Measurements from ENCODE around the gene HNRNPC. TPM values are rescaled to one million over a fixed set of nuclear protein-coding genes. Genes with fewer than 3 reads are reported as not detected.
"Not testable (repeated sequence)": the region's sequence is repeated elsewhere in the genome, so short reads cannot be mapped to it uniquely, and the experiment has no call there.

HNRNPC gene
- polyA plus RNA-seq, 1 donor = 668 TPM

GRCh38 chr14:21278632-21279031 is 9.4 kb upstream of the HNRNPC start:
- DNase-seq = no peak
- no peaks in the 10 kb centered on the region for H3K9me3 ChIP-seq (ENCODE audit: control insufficient read depth, low read depth, low read length)
- no peaks in the 10 kb centered on the region for H3K4me1 ChIP-seq (ENCODE audit: control insufficient read depth, insufficient read depth, low read length)
- no peak overlapping the region for H3K4me3 ChIP-seq (ENCODE audit: low read length)
- no peaks in the 10 kb centered on the region for H3K27me3 ChIP-seq (ENCODE audit: control insufficient read depth, insufficient read depth, low read length)
- H3K36me3 ChIP-seq (ENCODE audit: control insufficient read depth, insufficient read depth, low read length) = no peaks in the 10 kb centered on the region
- no CpG with 5 or more reads among the region's 4 CpGs for WGBS (ENCODE audit: insufficient coverage, low lambda C conversion rate)
- no peak overlapping the region for H3K27ac ChIP-seq (ENCODE audit: low read length)

- 67% methylated on average over 1 of the region's 9 CpGs for WGBS (ENCODE audit: insufficient coverage, low lambda C conversion rate)
- DNase-seq = no peak
Observed at GRCh38 chr14:21275261-21275858, 6.1 kb upstream of the HNRNPC start.

GRCh38 chr14:21272661-21273060 is 3.4 kb upstream of the HNRNPC start:
- WGBS (ENCODE audit: insufficient coverage, low lambda C conversion rate) = 94% methylated on average over 6 of the region's 17 CpGs
- not testable (repeated sequence) for DNase-seq; H3K4me3 ChIP-seq (ENCODE audit: low read length); H3K27me3 ChIP-seq (ENCODE audit: control insufficient read depth, insufficient read depth, low read length); H3K9me3 ChIP-seq (ENCODE audit: control insufficient read depth, low read depth, low read length); H3K4me1 ChIP-seq (ENCODE audit: control insufficient read depth, insufficient read depth, low read length); H3K27ac ChIP-seq (ENCODE audit: low read length); H3K36me3 ChIP-seq (ENCODE audit: control insufficient read depth, insufficient read depth, low read length)

More at GRCh38 chr14:21275261-21275858, 6.1 kb upstream of the HNRNPC start:
- H3K36me3 ChIP-seq (ENCODE audit: control insufficient read depth, insufficient read depth, low read length) = no peaks in the 10 kb centered on the region
- no peaks in the 10 kb centered on the region for H3K27me3 ChIP-seq (ENCODE audit: control insufficient read depth, insufficient read depth, low read length)
- no peak overlapping the region for H3K27ac ChIP-seq (ENCODE audit: low read length)
- H3K4me1 ChIP-seq (ENCODE audit: control insufficient read depth, insufficient read depth, low read length) = no peaks in the 10 kb centered on the region
- H3K9me3 ChIP-seq (ENCODE audit: control insufficient read depth, low read depth, low read length) = no peaks in the 10 kb centered on the region
- H3K4me3 ChIP-seq (ENCODE audit: low read length) = no peak overlapping the region

- peak; percentile 57 to 66 for DNase-seq
- no peaks in the 10 kb centered on the region for H3K9me3 ChIP-seq (ENCODE audit: control insufficient read depth, low read depth, low read length)
- H3K4me1 ChIP-seq (ENCODE audit: control insufficient read depth, insufficient read depth, low read length) = peaks cover 8% of the 10 kb centered on the region
- H3K27ac ChIP-seq (ENCODE audit: low read length) = peak overlapping the region; percentile 94
- WGBS (ENCODE audit: insufficient coverage, low lambda C conversion rate) = no CpG with 5 or more reads among the region's 24 CpGs
- no peaks in the 10 kb centered on the region for H3K27me3 ChIP-seq (ENCODE audit: control insufficient read depth, insufficient read depth, low read length)
- H3K36me3 ChIP-seq (ENCODE audit: control insufficient read depth, insufficient read depth, low read length) = peaks cover 27% of the 10 kb centered on the region
- H3K4me3 ChIP-seq (ENCODE audit: low read length) = peak overlapping the region; percentile 87
Observed at GRCh38 chr14:21268617-21269251, 508 bp downstream of the HNRNPC start.

GRCh38 chr14:21267886-21268616 is 1.2 kb downstream of the HNRNPC start:
- no peaks in the 10 kb centered on the region for H3K27me3 ChIP-seq (ENCODE audit: control insufficient read depth, insufficient read depth, low read length)
- WGBS (ENCODE audit: insufficient coverage, low lambda C conversion rate) = 3% methylated on average over 6 of the region's 16 CpGs
- DNase-seq = peak; percentile 34 to 67
- no peaks in the 10 kb centered on the region for H3K9me3 ChIP-seq (ENCODE audit: control insufficient read depth, low read depth, low read length)
- H3K36me3 ChIP-seq (ENCODE audit: control insufficient read depth, insufficient read depth, low read length) = peaks cover 33% of the 10 kb centered on the region
- H3K27ac ChIP-seq (ENCODE audit: low read length) = peak overlapping the region; percentile 94
- peaks cover 8% of the 10 kb centered on the region for H3K4me1 ChIP-seq (ENCODE audit: control insufficient read depth, insufficient read depth, low read length)
- H3K4me3 ChIP-seq (ENCODE audit: low read length) = peak overlapping the region; percentile 87

GRCh38 chr14:21267431-21267845 is 1.8 kb downstream of the HNRNPC start:
- Histone ChIP-seq H3K4me1 (ENCODE audit: control insufficient read depth, insufficient read depth, low read length) (peaks cover 11% of the 10 kb centered on the region), H3K27me3 (ENCODE audit: control insufficient read depth, insufficient read depth, low read length) (no peaks in the 10 kb centered on the region), H3K27ac (ENCODE audit: low read length) (peak overlapping the region; percentile 10), H3K36me3 (ENCODE audit: control insufficient read depth, insufficient read depth, low read length) (peaks cover 39% of the 10 kb centered on the region), H3K4me3 (ENCODE audit: low read length) (peak overlapping the region; percentile 87), H3K9me3 (ENCODE audit: control insufficient read depth, low read depth, low read length) (no peaks in the 10 kb centered on the region)
- DNase-seq = no peak
- no CpG with 5 or more reads among the region's 10 CpGs for WGBS (ENCODE audit: insufficient coverage, low lambda C conversion rate)

GRCh38 chr14:21264025-21264801 is 5.0 kb downstream of the HNRNPC start:
- Histone ChIP-seq H3K27me3 (ENCODE audit: control insufficient read depth, insufficient read depth, low read length) (no peaks in the 10 kb centered on the region), H3K4me3 (ENCODE audit: low read length) (no peak overlapping the region), H3K9me3 (ENCODE audit: control insufficient read depth, low read depth, low read length) (no peaks in the 10 kb centered on the region), H3K27ac (ENCODE audit: low read length) (no peak overlapping the region), H3K4me1 (ENCODE audit: control insufficient read depth, insufficient read depth, low read length) (peaks cover 7% of the 10 kb centered on the region), H3K36me3 (ENCODE audit: control insufficient read depth, insufficient read depth, low read length) (peaks cover 62% of the 10 kb centered on the region)
- WGBS (ENCODE audit: insufficient coverage, low lambda C conversion rate) = 51% methylated on average over 3 of the region's 4 CpGs
- DNase-seq = no peak

- H3K4me1 ChIP-seq (ENCODE audit: control insufficient read depth, insufficient read depth, low read length) = peaks cover 7% of the 10 kb centered on the region
- 13% methylated on average over 1 of the region's 5 CpGs for WGBS (ENCODE audit: insufficient coverage, low lambda C conversion rate)
- no peaks in the 10 kb centered on the region for H3K27me3 ChIP-seq (ENCODE audit: control insufficient read depth, insufficient read depth, low read length)
- no peak for DNase-seq
- H3K4me3 ChIP-seq (ENCODE audit: low read length) = no peak overlapping the region
- H3K9me3 ChIP-seq (ENCODE audit: control insufficient read depth, low read depth, low read length) = no peaks in the 10 kb centered on the region
- H3K27ac ChIP-seq (ENCODE audit: low read length) = no peak overlapping the region
- H3K36me3 ChIP-seq (ENCODE audit: control insufficient read depth, insufficient read depth, low read length) = peaks cover 69% of the 10 kb centered on the region
Observed at GRCh38 chr14:21263284-21264024, 5.8 kb downstream of the HNRNPC start.

- Histone ChIP-seq H3K36me3 (ENCODE audit: control insufficient read depth, insufficient read depth, low read length) (peaks cover 77% of the 10 kb centered on the region), H3K4me1 (ENCODE audit: control insufficient read depth, insufficient read depth, low read length) (peaks cover 7% of the 10 kb centered on the region), H3K9me3 (ENCODE audit: control insufficient read depth, low read depth, low read length) (no peaks in the 10 kb centered on the region), H3K4me3 (ENCODE audit: low read length) (no peak overlapping the region), H3K27ac (ENCODE audit: low read length) (no peak overlapping the region), H3K27me3 (ENCODE audit: control insufficient read depth, insufficient read depth, low read length) (no peaks in the 10 kb centered on the region)
- 67% methylated on average over 1 of the region's 3 CpGs for WGBS (ENCODE audit: insufficient coverage, low lambda C conversion rate)
- DNase-seq = no peak
Observed at GRCh38 chr14:21262410-21262809, 6.8 kb downstream of the HNRNPC start.

Measured in large intestine (tissue), 3 donors.